Measurements from ENCODE around the gene SPDYE4. TPM values are rescaled to one million over a fixed set of nuclear protein-coding genes. Genes with fewer than 3 reads are reported as not detected.

SPDYE4 gene
- total RNA-seq, 2 donors from 2014 or later, result 0.91 TPM; not detected in 1

GRCh38 chr17:8754890-8755289 is 3.5 kb downstream of the SPDYE4 start:
- DNase-seq (ENCODE audit: low spot score), result no peak
- 70% methylated on average over 8 of the region's 8 CpGs for WGBS

DNA sequence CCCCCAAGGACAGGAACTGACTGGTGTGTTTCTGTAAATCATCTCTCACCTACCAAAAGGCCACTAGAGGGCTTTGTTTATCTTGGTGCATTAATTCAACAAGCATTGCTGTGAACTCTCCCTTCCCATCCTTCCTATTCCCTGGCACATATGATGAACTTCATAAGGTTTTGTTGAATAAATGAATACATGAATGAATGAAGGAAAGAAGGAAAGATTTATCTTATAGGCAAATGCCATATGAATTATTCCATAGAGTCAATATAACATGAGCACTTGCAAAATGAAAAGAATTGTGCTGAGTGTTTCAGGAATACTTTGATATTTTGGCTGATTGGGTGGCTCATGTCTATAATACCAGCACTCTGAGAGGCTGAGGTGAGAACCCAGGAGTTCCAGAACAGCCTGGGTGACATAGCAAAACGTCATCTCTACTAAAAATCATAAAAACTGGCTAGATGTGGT is 4.3 kb downstream of the SPDYE4 start:
- TF ChIP-seq POLR2A (IDR thresholded peaks at IDR 0.05) (no peak), POLR2AphosphoS5 (IDR thresholded peaks at IDR 0.05) (no peak)
- TF ChIP-seq, protein P1, sequence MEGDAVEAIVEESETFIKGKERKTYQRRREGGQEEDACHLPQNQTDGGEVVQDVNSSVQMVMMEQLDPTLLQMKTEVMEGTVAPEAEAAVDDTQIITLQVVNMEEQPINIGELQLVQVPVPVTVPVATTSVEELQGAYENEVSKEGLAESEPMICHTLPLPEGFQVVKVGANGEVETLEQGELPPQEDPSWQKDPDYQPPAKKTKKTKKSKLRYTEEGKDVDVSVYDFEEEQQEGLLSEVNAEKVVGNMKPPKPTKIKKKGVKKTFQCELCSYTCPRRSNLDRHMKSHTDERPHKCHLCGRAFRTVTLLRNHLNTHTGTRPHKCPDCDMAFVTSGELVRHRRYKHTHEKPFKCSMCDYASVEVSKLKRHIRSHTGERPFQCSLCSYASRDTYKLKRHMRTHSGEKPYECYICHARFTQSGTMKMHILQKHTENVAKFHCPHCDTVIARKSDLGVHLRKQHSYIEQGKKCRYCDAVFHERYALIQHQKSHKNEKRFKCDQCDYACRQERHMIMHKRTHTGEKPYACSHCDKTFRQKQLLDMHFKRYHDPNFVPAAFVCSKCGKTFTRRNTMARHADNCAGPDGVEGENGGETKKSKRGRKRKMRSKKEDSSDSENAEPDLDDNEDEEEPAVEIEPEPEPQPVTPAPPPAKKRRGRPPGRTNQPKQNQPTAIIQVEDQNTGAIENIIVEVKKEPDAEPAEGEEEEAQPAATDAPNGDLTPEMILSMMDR (IDR thresholded peaks at IDR 0.05), result peak in 3 of 4 experiments; percentile 37 to 49 (median 40)
- WGBS, result 27% methylated on average over 1 of the region's 1 CpG

More at GRCh38 chr17:8754890-8755289, 3.5 kb downstream of the SPDYE4 start:
- H3K27ac ChIP-seq, result no peak overlapping the region
- no peaks in the 10 kb centered on the region for H3K9me3 ChIP-seq
- TF ChIP-seq POLR2A (IDR thresholded peaks at IDR 0.05), result no peak
- TF ChIP-seq POLR2AphosphoS5 (IDR thresholded peaks at IDR 0.05), result no peak
- TF ChIP-seq, protein P1 (IDR thresholded peaks at IDR 0.05), result no peak
- no peaks in the 10 kb centered on the region for H3K27me3 ChIP-seq (replicated peaks; ENCODE audit: insufficient read depth)
- intact Hi-C loops (cut with DNase I), result no loop called here
- H3K4me3 ChIP-seq, result no peak overlapping the region
- no peaks in the 10 kb centered on the region for H3K4me1 ChIP-seq (replicated peaks)
- H3K36me3 ChIP-seq, result no peaks in the 10 kb centered on the region

DNA sequence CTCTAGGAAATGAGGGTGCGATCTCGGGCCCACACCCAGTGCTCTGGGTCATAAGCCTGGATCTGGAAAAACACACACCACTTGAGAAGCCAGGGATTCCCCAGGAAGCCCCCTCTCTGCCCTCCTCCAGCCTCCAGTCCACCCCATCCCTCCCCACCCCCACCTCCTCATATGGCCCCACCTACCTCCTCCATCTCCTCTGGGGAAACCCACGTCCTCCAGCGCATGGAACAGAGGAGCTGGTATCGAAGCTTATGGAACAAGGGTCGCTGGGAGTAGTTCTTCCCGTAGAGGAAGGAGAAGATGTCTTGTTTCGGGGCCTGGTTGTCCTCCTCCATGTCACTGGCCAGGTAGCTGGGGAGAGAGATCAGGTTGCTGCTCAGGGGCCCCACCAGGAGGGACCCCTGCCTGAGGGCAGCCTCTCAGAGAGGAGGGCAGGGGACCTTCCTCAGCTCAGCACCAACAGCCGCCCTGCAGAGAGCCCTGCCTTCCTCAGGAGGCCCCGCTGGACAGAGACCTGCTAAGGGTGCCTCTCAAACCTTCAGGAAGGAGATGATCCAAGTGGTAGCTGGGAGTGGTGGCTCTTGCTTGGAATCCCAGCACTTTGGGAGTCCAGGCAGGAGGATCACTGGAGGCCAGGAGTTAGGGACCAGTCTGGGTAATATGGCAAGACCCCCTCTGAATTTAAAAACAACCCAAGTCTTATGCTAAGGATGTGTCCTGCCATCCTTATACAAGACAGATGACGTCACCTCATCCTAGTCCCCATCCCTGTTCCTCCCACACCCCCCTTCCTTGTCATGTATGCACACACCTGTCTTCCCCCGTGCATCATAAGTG is 5.0 kb downstream of the SPDYE4 start:
- intact Hi-C loops (cut with DNase I), result no loop called here
- H3K9me3 ChIP-seq, result no peaks in the 10 kb centered on the region
- no peaks in the 10 kb centered on the region for H3K4me1 ChIP-seq (replicated peaks)
- no peak for TF ChIP-seq POLR2AphosphoS5 (IDR thresholded peaks at IDR 0.05)
- TF ChIP-seq, protein P1 (IDR thresholded peaks at IDR 0.05), result no peak
- TF ChIP-seq POLR2A (IDR thresholded peaks at IDR 0.05), result no peak
- no peak for DNase-seq (ENCODE audit: low spot score)
- no peaks in the 10 kb centered on the region for H3K27me3 ChIP-seq (replicated peaks; ENCODE audit: insufficient read depth)
- no peak overlapping the region for H3K4me3 ChIP-seq
- WGBS, result 79% methylated on average over 12 of the region's 12 CpGs
- no peak overlapping the region for H3K27ac ChIP-seq
- H3K36me3 ChIP-seq, result no peaks in the 10 kb centered on the region

More for the DNA sequence above, 4.3 kb downstream of the SPDYE4 start:
- intact Hi-C loops (cut with DNase I), result no loop called here
- H3K27me3 ChIP-seq (replicated peaks; ENCODE audit: insufficient read depth), result no peaks in the 10 kb centered on the region
- no peak for DNase-seq (ENCODE audit: low spot score)
- no peaks in the 10 kb centered on the region for H3K9me3 ChIP-seq
- H3K36me3 ChIP-seq, result no peaks in the 10 kb centered on the region
- H3K4me3 ChIP-seq, result no peak overlapping the region
- no peaks in the 10 kb centered on the region for H3K4me1 ChIP-seq (replicated peaks)
- no peak overlapping the region for H3K27ac ChIP-seq

GRCh38 chr17:8749616-8750015 is 8.7 kb downstream of the SPDYE4 start:
- Histone ChIP-seq H3K4me3 (no peak overlapping the region), H3K36me3 (no peaks in the 10 kb centered on the region), H3K27me3 (replicated peaks; ENCODE audit: insufficient read depth) (no peaks in the 10 kb centered on the region), H3K27ac (no peak overlapping the region), H3K9me3 (no peaks in the 10 kb centered on the region), H3K4me1 (replicated peaks) (peaks cover 3% of the 10 kb centered on the region)
- TF ChIP-seq POLR2AphosphoS5 (IDR thresholded peaks at IDR 0.05), result no peak
- TF ChIP-seq, protein P1 (IDR thresholded peaks at IDR 0.05), result no peak
- no peak for TF ChIP-seq POLR2A (IDR thresholded peaks at IDR 0.05)
- no peak for DNase-seq (ENCODE audit: low spot score)
- intact Hi-C loops (cut with DNase I), result loop anchor here (5.0 kb wide), 1 partner anchor 177 kb away; no protein-coding TSS in a partner anchor
- 59% methylated on average over 3 of the region's 3 CpGs for WGBS

All from prostate gland (tissue), 2 donors.